Colon (tissue), 2 donors: ENCODE data around the gene NPIPA5.
"Not testable (repeated sequence)": the region's sequence is repeated elsewhere in the genome, so short reads cannot be mapped to it uniquely, and the experiment has no call there.

Experiments
- FAIRE-seq: peaks from 2 replicates; lab custom pipeline; 2012; peaks lifted over from hg19 to GRCh38; lab: Jason Lieb, UNC
- donor health status: control.
- donor health status: control.

NPIPA5 gene

GRCh38 chr16:15389916-15390315 is 11.8 kb upstream of the NPIPA5 start:
- not testable (repeated sequence) for FAIRE-seq

GRCh38 chr16:15388060-15388459 is 10.0 kb upstream of the NPIPA5 start:
- FAIRE-seq = not testable (repeated sequence)

- not testable (repeated sequence) for FAIRE-seq
Observed at GRCh38 chr16:15382810-15383209, 4.7 kb upstream of the NPIPA5 start.

- FAIRE-seq = not testable (repeated sequence)
Observed at GRCh38 chr16:15357495-15357894, 20.6 kb downstream of the NPIPA5 start.

- FAIRE-seq = not testable (repeated sequence)
Observed at GRCh38 chr16:15354846-15355245, 23.2 kb downstream of the NPIPA5 start.

- FAIRE-seq = not testable (repeated sequence)
Observed at GRCh38 chr16:15352852-15353251, 25.2 kb downstream of the NPIPA5 start.

- FAIRE-seq = not testable (repeated sequence)
Observed at GRCh38 chr16:15351745-15352144, 26.3 kb downstream of the NPIPA5 start.

GRCh38 chr16:15351251-15351650 is 26.8 kb downstream of the NPIPA5 start:
- FAIRE-seq = not testable (repeated sequence)

GRCh38 chr16:15348721-15349120 is 29.4 kb downstream of the NPIPA5 start:
- not testable (repeated sequence) for FAIRE-seq

GRCh38 chr16:15342337-15342736 is 35.8 kb downstream of the NPIPA5 start:
- not testable (repeated sequence) for FAIRE-seq

- not testable (repeated sequence) for FAIRE-seq
Observed at GRCh38 chr16:15338986-15339385, 39.1 kb downstream of the NPIPA5 start.

- FAIRE-seq = not testable (repeated sequence)
Observed at GRCh38 chr16:15337974-15338605, 40.0 kb downstream of the NPIPA5 start.

GRCh38 chr16:15335609-15336008 is 42.5 kb downstream of the NPIPA5 start:
- FAIRE-seq = not testable (repeated sequence)

- not testable (repeated sequence) for FAIRE-seq
Observed at GRCh38 chr16:15333969-15334368, 44.1 kb downstream of the NPIPA5 start.

- not testable (repeated sequence) for FAIRE-seq
Observed at GRCh38 chr16:15330978-15331377, 47.1 kb downstream of the NPIPA5 start.

- not testable (repeated sequence) for FAIRE-seq
Observed at GRCh38 chr16:15324954-15325353, 53.1 kb downstream of the NPIPA5 start.

- FAIRE-seq = not testable (repeated sequence)
Observed at GRCh38 chr16:15323373-15323772, 54.7 kb downstream of the NPIPA5 start.

GRCh38 chr16:15321221-15321620 is 56.9 kb downstream of the NPIPA5 start:
- not testable (repeated sequence) for FAIRE-seq

- FAIRE-seq = not testable (repeated sequence)
Observed at GRCh38 chr16:15314562-15314961, 63.5 kb downstream of the NPIPA5 start.
